Mammary epithelial cell (primary cell): ENCODE results near the gene HOGA1.

Source experiments
- CTCF ChIP-seq, 2 donors: IDR thresholded peaks in 1 of 2; conservative IDR thresholded peaks in 1 of 2; 2 replicates each; pipeline ENCODE4 v1.5.1; 2011 to 2012; ENCODE audit warnings: inconsistent platforms in 2 of 2, low read length in 2 of 2, mild to moderate bottlenecking in 2 of 2, control low read depth in 1 of 2, low read depth in 1 of 2; ENCODE audit not compliant: insufficient read depth in 1 of 2; ENCODE audit errors: extremely low read depth in 1 of 2
- EZH2 ChIP-seq: IDR thresholded peaks from 2 replicates; pipeline ENCODE4 v1.6.1; 2012; ENCODE audit warnings: low read length, inconsistent platforms, borderline replicate concordance

DNA sequence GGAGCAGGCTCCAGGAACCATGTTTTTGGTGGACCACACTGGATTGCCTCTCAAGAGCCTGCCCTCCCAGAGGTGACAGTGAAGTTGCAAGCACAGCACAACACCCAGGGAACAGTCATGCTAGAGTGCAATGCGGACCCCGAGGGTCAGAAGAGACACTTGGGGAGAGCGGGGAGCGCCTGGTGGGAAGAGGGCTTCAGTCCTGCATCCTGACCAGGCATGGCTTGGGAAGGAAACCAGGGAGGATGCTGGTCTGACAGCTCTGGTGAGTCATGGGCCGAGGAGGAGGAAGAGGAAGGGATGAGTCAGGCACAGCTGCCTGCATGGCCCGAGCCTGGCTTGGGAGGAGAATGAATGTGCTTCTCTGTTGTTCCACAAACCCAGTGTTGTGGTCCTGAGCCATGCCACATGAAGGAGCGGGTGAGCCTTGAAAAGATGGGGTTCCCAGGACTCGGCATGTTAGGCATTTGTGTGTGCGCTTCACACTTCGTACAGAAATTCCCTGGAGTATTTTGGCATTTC is 41.1 kb upstream of the HOGA1 start:
- no peak for TF ChIP-seq CTCF (conservative IDR thresholded peaks at IDR 0.05 in 1 of 2, IDR thresholded peaks at IDR 0.05 in 1 of 2; ENCODE audit: extremely low read depth in 1 of 2, insufficient read depth in 1 of 2, low read depth in 1 of 2, low read length in 2 of 2)
- TF ChIP-seq EZH2, result no peak
